Cardiac muscle cell (in vitro differentiated cells and primary cell): Measurements from ENCODE around the gene MAPK8IP3. TPM values are rescaled to one million over a fixed set of nuclear protein-coding genes. Genes with fewer than 3 reads are reported as not detected.

Experiments
- DNase-seq, 2 donors: peaks; one replicate each; pipeline versions ENCODE4 v3.0.0 to v3.0.0-alpha.2; 2010 to 2017; ENCODE audit warnings: low read depth in 1 of 2, low spot score in 1 of 2
- H3K27ac ChIP-seq: fragments of 200-600 bp; sonication (generic); 2 replicates; pipeline ENCODE4 v1.5.1; 2016
- H3K27me3 ChIP-seq: fragments of 200-600 bp; sonication (generic); 2 replicates; pipeline ENCODE4 v1.6.0; 2016; ENCODE audit warnings: control low read depth
- H3K36me3 ChIP-seq: fragments of 200-600 bp; sonication (generic); 2 replicates; pipeline ENCODE4 v1.5.1; 2016; ENCODE audit warnings: control low read depth
- H3K4me1 ChIP-seq: fragments of 200-600 bp; sonication (generic); 2 replicates; pipeline ENCODE4 v1.8.1; 2017; ENCODE audit warnings: low read depth, mild to moderate bottlenecking, mixed run types
- H3K4me3 ChIP-seq: fragments of 200-600 bp; sonication (generic); 2 replicates; pipeline ENCODE4 v1.5.1; 2016; ENCODE audit warnings: mild to moderate bottlenecking
- H3K9me3 ChIP-seq: fragments of 200-600 bp; sonication (generic); 2 replicates; pipeline ENCODE4 v1.5.1; 2017; ENCODE audit warnings: low read depth, mild to moderate bottlenecking, control low read depth
- polyA plus RNA-seq: library from polyadenylated mRNA; unstranded; fragments of >200 nt; fragmentation: Nextera tagmentation; extraction: Ambion mirVana; gene quantifications from 2 replicates; pipeline ENCODE4 v1.2.1, GENCODE V29; 2016
- total RNA-seq: library from RNA; depleted of rRNA; stranded (reverse); fragments of >200 nt; gene quantifications from 2 replicates; pipeline ENCODE4 v1.2.3, GENCODE V29; 2016
- TF ChIP-seq, protein P1 (sequence below): IDR thresholded peaks from 2 replicates; pipeline ENCODE4 v1.5.1; 2012; ENCODE audit warnings: low read depth, mild to moderate bottlenecking, low read length

Gene MAPK8IP3
- total and polyA plus RNA-seq, 2 experiments from 2014 or later, result 75.2 to 127 TPM

DNA sequence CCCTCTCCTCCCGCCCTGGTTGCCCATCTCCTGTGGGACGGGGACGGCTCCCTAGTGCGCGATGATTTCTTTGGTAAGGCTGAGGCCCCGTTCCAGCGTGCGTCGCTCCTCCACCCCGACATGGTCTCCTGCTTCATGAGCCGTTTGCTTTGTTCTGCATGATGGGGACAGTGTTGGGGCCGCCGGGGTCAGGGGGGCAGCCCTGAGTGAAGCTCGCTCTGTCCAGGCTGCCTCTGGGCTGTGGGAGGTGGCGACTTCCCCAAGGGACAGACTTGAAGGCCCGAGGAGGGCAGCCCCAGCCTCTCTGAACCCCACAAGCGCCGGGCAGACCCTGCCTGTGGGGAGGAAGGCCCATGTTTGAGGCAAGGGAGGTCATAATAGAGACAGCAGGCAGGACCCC, 52.9 kb downstream of the MAPK8IP3 start:
- no peaks in the 10 kb centered on the region for H3K9me3 ChIP-seq
- H3K27ac ChIP-seq, result no peak overlapping the region
- DNase-seq, result no peak
- no peak overlapping the region for H3K4me3 ChIP-seq
- H3K27me3 ChIP-seq, result no peaks in the 10 kb centered on the region
- H3K36me3 ChIP-seq, result peaks cover 10% of the 10 kb centered on the region
- no peaks in the 10 kb centered on the region for H3K4me1 ChIP-seq
- TF ChIP-seq, protein P1, sequence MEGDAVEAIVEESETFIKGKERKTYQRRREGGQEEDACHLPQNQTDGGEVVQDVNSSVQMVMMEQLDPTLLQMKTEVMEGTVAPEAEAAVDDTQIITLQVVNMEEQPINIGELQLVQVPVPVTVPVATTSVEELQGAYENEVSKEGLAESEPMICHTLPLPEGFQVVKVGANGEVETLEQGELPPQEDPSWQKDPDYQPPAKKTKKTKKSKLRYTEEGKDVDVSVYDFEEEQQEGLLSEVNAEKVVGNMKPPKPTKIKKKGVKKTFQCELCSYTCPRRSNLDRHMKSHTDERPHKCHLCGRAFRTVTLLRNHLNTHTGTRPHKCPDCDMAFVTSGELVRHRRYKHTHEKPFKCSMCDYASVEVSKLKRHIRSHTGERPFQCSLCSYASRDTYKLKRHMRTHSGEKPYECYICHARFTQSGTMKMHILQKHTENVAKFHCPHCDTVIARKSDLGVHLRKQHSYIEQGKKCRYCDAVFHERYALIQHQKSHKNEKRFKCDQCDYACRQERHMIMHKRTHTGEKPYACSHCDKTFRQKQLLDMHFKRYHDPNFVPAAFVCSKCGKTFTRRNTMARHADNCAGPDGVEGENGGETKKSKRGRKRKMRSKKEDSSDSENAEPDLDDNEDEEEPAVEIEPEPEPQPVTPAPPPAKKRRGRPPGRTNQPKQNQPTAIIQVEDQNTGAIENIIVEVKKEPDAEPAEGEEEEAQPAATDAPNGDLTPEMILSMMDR, result no peak

- no peak for DNase-seq
- Histone ChIP-seq H3K27me3 (no peaks in the 10 kb centered on the region), H3K4me3 (no peak overlapping the region), H3K9me3 (no peaks in the 10 kb centered on the region), H3K4me1 (no peaks in the 10 kb centered on the region), H3K27ac (no peak overlapping the region), H3K36me3 (peaks cover 14% of the 10 kb centered on the region)
- TF ChIP-seq, protein P1, result no peak
Observed at GRCh38 chr16:1759511-1759910, 53.5 kb downstream of the MAPK8IP3 start.

DNA sequence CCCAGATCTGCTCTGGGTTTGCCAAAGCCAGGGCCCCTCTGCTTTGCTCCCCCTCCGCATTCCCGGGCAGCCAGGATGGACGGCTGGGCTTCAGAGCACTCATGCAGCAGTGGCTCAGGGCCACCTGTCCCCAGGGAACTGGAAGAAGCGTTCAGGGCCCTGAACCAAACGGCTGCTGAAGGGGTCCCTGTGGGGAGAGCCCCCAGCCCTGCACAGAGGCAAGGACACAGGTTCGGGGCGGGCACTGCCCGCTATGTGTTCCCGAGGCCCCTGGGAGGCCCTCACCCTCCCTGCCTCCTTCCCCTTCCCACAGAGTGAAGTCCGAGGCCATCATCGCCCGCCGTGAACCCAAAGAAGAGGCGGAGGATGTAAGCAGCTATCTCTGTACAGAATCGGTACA, 54.9 kb downstream of the MAPK8IP3 start:
- TF ChIP-seq, protein P1, result no peak
- H3K27me3 ChIP-seq, result no peaks in the 10 kb centered on the region
- H3K9me3 ChIP-seq, result no peaks in the 10 kb centered on the region
- H3K4me1 ChIP-seq, result no peaks in the 10 kb centered on the region
- peaks cover 22% of the 10 kb centered on the region for H3K36me3 ChIP-seq
- no peak overlapping the region for H3K4me3 ChIP-seq
- DNase-seq, result no peak
- no peak overlapping the region for H3K27ac ChIP-seq

GRCh38 chr16:1761751-1762150, 55.8 kb downstream of the MAPK8IP3 start:
- no peak for DNase-seq
- peaks cover 28% of the 10 kb centered on the region for H3K36me3 ChIP-seq
- H3K9me3 ChIP-seq, result no peaks in the 10 kb centered on the region
- H3K4me3 ChIP-seq, result no peak overlapping the region
- H3K27ac ChIP-seq, result no peak overlapping the region
- H3K27me3 ChIP-seq, result no peaks in the 10 kb centered on the region
- H3K4me1 ChIP-seq, result no peaks in the 10 kb centered on the region
- TF ChIP-seq, protein P1, result no peak

DNA sequence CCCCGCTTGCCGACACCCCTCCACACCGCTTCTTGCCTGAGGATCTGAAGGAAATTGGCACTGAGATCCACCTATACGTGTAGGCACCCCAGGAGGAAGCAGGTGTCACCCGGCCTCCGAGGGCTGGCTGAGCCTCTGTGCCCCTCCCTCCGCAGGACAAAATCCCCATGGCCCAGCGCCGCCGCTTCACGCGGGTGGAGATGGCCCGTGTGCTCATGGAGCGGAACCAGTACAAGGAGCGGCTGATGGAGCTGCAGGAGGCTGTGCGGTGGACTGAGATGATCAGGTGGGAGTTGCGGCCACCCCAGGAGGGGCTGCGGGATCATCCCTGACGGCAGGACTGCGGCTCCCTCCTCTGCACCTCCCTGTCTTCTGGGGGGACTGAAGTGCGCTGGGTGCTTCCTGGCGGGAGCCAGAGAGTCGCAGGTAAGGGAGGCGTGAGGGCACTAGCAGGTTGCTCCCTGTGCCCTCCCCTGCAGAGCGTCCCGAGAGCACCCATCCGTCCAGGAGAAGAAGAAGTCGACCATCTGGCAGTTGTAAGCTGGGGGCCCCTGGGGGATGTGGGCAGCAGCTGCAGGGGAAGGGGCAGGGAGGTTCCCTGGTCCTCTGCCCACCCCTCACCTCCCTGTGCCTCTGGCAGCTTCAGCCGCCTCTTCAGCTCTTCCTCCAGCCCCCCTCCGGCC, 56.3 kb downstream of the MAPK8IP3 start:
- Histone ChIP-seq H3K9me3 (no peaks in the 10 kb centered on the region), H3K27me3 (no peaks in the 10 kb centered on the region), H3K36me3 (peaks cover 32% of the 10 kb centered on the region), H3K27ac (no peak overlapping the region), H3K4me1 (no peaks in the 10 kb centered on the region), H3K4me3 (no peak overlapping the region)
- TF ChIP-seq, protein P1, result no peak
- DNase-seq, result no peak
